Measurements from ENCODE around the gene TTYH2. TPM values are rescaled to one million over a fixed set of nuclear protein-coding genes. Genes with fewer than 3 reads are reported as not detected.

TTYH2 gene
- total and polyA plus RNA-seq, 2 of the 4 experiments (the other 2 are of a cell fraction): 2.3 to 6.8 TPM

DNA sequence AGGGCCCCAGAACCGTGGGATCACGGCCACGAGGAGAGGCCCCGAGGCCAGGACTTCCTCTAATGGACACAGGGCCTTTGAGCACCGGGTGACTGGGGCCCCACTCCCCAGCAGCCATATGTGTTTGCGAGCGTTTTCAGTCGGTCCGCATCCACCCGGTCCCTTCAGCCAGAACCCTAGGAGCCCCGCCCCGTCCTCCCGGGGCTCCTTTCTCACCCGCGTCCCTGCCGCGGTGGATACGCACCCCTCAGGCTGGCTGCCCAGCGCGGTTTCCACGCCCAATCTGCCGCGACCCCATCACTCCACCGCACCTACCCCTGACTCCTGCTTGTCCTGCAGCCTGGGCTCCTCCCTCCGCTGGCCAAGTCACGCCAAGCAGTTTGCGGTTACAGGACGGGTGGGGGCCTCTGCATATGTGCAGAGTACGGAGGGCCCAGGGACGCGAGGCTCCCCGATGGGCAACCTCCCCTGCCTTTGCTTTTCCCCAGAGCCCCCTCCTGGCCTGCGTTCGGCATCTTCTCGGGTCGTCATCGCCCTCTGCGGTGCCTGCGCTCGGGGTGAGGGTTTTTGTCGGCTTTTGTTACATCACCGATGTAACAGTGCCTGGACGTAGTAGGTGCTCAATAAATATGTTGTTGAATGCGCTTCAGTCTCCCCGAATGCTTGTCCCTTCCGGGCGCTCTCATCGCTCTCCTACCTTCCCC is 1.0 kb upstream of the TTYH2 start:
- H3K18ac ChIP-seq (ENCODE audit: low read depth, low read length): no peak overlapping the region
- no peak overlapping the region for H4K5ac ChIP-seq (ENCODE audit: low read depth, low read length)
- peak overlapping the region; percentile 92; the same call in 1 of the 2 replicates for H3K23ac ChIP-seq (ENCODE audit: low read depth, low read length)
- peak overlapping the region; percentile 66 for H2AK9ac ChIP-seq (replicated peaks; ENCODE audit: low read depth, low read length, poor library complexity)
- no peak overlapping the region for H3K56ac ChIP-seq (ENCODE audit: extremely low read depth, insufficient read depth, low read length)
- H4K8ac ChIP-seq (ENCODE audit: low read depth in 2 of 2, low read length in 2 of 2): peak overlapping the region; percentile 19 to 64; a peak in 1 of 4 replicates
- dilution Hi-C loops (cut with HindIII; ENCODE audit: low sequenced_read_pairs, unreplicated experiment): no loop called here
- H3K14ac ChIP-seq (replicated peaks; ENCODE audit: low read depth, low read length): peak overlapping the region; percentile 89
- TF ChIP-seq MXI1 (IDR thresholded peaks at IDR 0.05; ENCODE audit: borderline replicate concordance, low read depth, low read length) (no peak), CHD1 (IDR thresholded peaks at IDR 0.05; ENCODE audit: low read depth, low read length) (no peak), BHLHE40 (IDR thresholded peaks at IDR 0.05; ENCODE audit: low read depth, low read length) (no peak)
- intact Hi-C loops (cut with micrococcal nuclease): no loop called here
- peak overlapping the region; percentile 63 for H3K9ac ChIP-seq (ENCODE audit: low read depth, low read length)
- H3K4me3 ChIP-seq (ENCODE audit: insufficient read depth, low read depth, low read length): peak overlapping the region; percentile 67
- peaks cover 15 to 30% of the 10 kb centered on the region in 2 experiments for H3K79me1 ChIP-seq (ENCODE audit: low read depth in 1 of 2, low read length in 2 of 2)
- H3K27me3 ChIP-seq (ENCODE audit: control insufficient read depth, insufficient read depth, low read length): no peaks in the 10 kb centered on the region; the same call in 1 of the 2 replicates
- ATAC-seq (ENCODE audit: low read depth): peak; percentile 10
- no peaks in the 10 kb centered on the region for H3K9me1 ChIP-seq (ENCODE audit: insufficient read depth, low read length)
- H2BK15ac ChIP-seq (ENCODE audit: low read depth, low read length): no peak overlapping the region
- peaks cover 20% of the 10 kb centered on the region for H3K36me3 ChIP-seq (ENCODE audit: control insufficient read depth, insufficient read depth, low read length)
- no peak overlapping the region for H4K91ac ChIP-seq (ENCODE audit: insufficient read depth, low read depth, low read length)
- peaks cover 13% of the 10 kb centered on the region for H3K4me1 ChIP-seq (ENCODE audit: control insufficient read depth, insufficient read depth, low read length)
- H3K4me2 ChIP-seq (ENCODE audit: low read depth, low read length): peak overlapping the region; percentile 83
- H3K9me3 ChIP-seq (ENCODE audit: control insufficient read depth, insufficient read depth, low read length): no peaks in the 10 kb centered on the region
- in situ Hi-C loops (cut with MboI; ENCODE audit: low sequenced_read_pairs): loop anchor here (25.0 kb wide), 1 partner anchor 650 kb away; the partner anchor contains the start of genes FDXR and GRIN2C
- H4K20me1 ChIP-seq (ENCODE audit: insufficient read depth, low read length): peaks cover 39% of the 10 kb centered on the region
- no peak overlapping the region for H2BK20ac ChIP-seq (ENCODE audit: low read depth, low read length)
- peak overlapping the region; percentile 79 for H3K4ac ChIP-seq (ENCODE audit: low read depth, low read length)
- no peak for DNase-seq
- no peak overlapping the region for H2AK5ac ChIP-seq (ENCODE audit: low read depth, low read length)
- ChIA-PET CTCF (interaction anchor here (1.0 to 2.3 kb wide), 3 partner anchors 9 to 13 kb away, joined by 4 to 9 read pairs (median 4); partner anchors contain the start of gene RPL38), POLR2A (ENCODE audit: unreplicated experiment) (interaction anchor here (0.7 to 1.2 kb wide), 2 partner anchors 8 to 24 kb away, joined by 3 to 4 read pairs; no protein-coding TSS in a partner anchor)
- BruUV-seq (replicated peaks): no TSS peak
- H2BK5ac ChIP-seq (ENCODE audit: low read depth, low read length, poor library complexity, severe bottlenecking): no peak overlapping the region
- H3K27ac ChIP-seq (ENCODE audit: insufficient read depth, low read length): no peak overlapping the region
- H2AFZ ChIP-seq (replicated peaks; ENCODE audit: low read length, poor library complexity): peak overlapping the region; percentile 96
- 0 out of 2 replicates have a peak overlapping the region, but pooled peaks have one; percentile 14 for H2BK120ac ChIP-seq (ENCODE audit: low read depth, low read length)
- WGBS, 2 experiments (ENCODE audit: extremely low coverage in 2 of 2, insufficient read length in 1 of 2): 21% methylated on average over 13 of the region's 48 CpGs; no CpG with 5 or more reads in 1 of the 2 experiments
